T-cell (primary cell): Measurements from ENCODE around the gene ITGA2. TPM values are rescaled to one million over a fixed set of nuclear protein-coding genes. Genes with fewer than 3 reads are reported as not detected.

Experiments
- ATAC-seq, 4 experiments: fragments of 200-7000 bp in 3 of 4; fragments of 150-1000 bp in 1 of 4; cut with Tn5 transposase; replicated peaks in 1 of 4; 1 replicate in 3 of 4; 2 replicates in 1 of 4; pipeline ENCODE4 v1.10.0; 2021; ENCODE audit warnings: moderate library complexity in 3 of 4, mild to moderate bottlenecking in 2 of 4, moderate number of reproducible peaks in 1 of 4
- CTCF ChIA-PET, 2 donors: fragments of 300-600 bp; sonication (Branson Sonifier 250); formaldehyde crosslinking; loops; one replicate each; lab custom pipeline; 2022; ENCODE audit warnings: antibody characterized with exemption in 2 of 2; lab: Charles Lee
- POLR2A ChIA-PET, 2 donors: fragments of 300-600 bp; sonication (Branson Sonifier 250); formaldehyde crosslinking; loops; one replicate each; lab custom pipeline; 2022; ENCODE audit warnings: antibody characterized with exemption in 2 of 2; lab: Charles Lee
- DNase-seq, 35 experiments: peaks; one replicate each; pipeline versions ENCODE4 v3.0.0 to v3.0.0-alpha.2; 2013 to 2023
- H3K27ac ChIP-seq: one replicate; pipeline ENCODE4 v1.5.1; 2013; ENCODE audit warnings: low read length
- H3K27me3 ChIP-seq, 2 experiments: replicated peaks in 1 of 2; 1 replicate in 1 of 2; 2 replicates in 1 of 2; pipeline versions ENCODE4 v1.6.1 to v1.7.0; 2013; ENCODE audit warnings: low read length in 1 of 2, mixed read lengths in 1 of 2; ENCODE audit not compliant: control insufficient read depth in 2 of 2, insufficient read depth in 2 of 2; ENCODE audit errors: extremely low read depth in 1 of 2
- H3K36me3 ChIP-seq, 2 donors: 1 replicate in 1 of 2; 2 replicates in 1 of 2; pipeline versions ENCODE4 v1.6.1 to v1.7.0; 2013; ENCODE audit warnings: low read length in 1 of 2; ENCODE audit not compliant: control insufficient read depth in 2 of 2, insufficient read depth in 1 of 2; ENCODE audit errors: extremely low read depth in 1 of 2
- H3K4me1 ChIP-seq, 2 experiments: 1 replicate in 1 of 2; 2 replicates in 1 of 2; pipeline versions ENCODE4 v1.6.1 to v1.7.0; 2013; ENCODE audit warnings: low read length in 2 of 2, mixed read lengths in 1 of 2; ENCODE audit not compliant: insufficient read depth in 2 of 2, control insufficient read depth in 1 of 2; ENCODE audit errors: extremely low read depth in 1 of 2
- H3K4me3 ChIP-seq, 2 donors: 1 replicate in 1 of 2; 2 replicates in 1 of 2; pipeline versions ENCODE4 v1.5.1 to v1.7.0; 2013; ENCODE audit warnings: mild to moderate bottlenecking in 2 of 2, low read length in 1 of 2, moderate library complexity in 1 of 2; ENCODE audit not compliant: control insufficient read depth in 1 of 2; ENCODE audit errors: extremely low read depth in 1 of 2
- H3K9me3 ChIP-seq: 2 replicates; pipeline ENCODE4 v1.7.0; 2013
- H3K27ac Mint-ChIP-seq, 2 donors: one replicate each; pipeline ENCODE4 v1.8.0; 2020 to 2021; ENCODE audit warnings: mild to moderate bottlenecking in 2 of 2, mixed read lengths in 2 of 2
- H3K27me3 Mint-ChIP-seq, 2 donors: one replicate each; pipeline ENCODE4 v1.8.0; 2021 to 2022; ENCODE audit warnings: mixed read lengths in 2 of 2
- H3K36me3 Mint-ChIP-seq: one replicate; pipeline ENCODE4 v1.8.0; 2021; ENCODE audit warnings: mixed read lengths
- H3K4me1 Mint-ChIP-seq, 3 donors: one replicate each; pipeline ENCODE4 v1.8.0; 2020 to 2022; ENCODE audit warnings: mixed read lengths in 3 of 3, mild to moderate bottlenecking in 1 of 3
- H3K4me3 Mint-ChIP-seq, 3 donors: one replicate each; pipeline ENCODE4 v1.8.0; 2020 to 2022; ENCODE audit warnings: mild to moderate bottlenecking in 3 of 3, mixed read lengths in 3 of 3, moderate library complexity in 3 of 3
- H3K9me3 Mint-ChIP-seq, 3 donors: one replicate each; pipeline ENCODE4 v1.8.0; 2020 to 2022; ENCODE audit warnings: mixed read lengths in 3 of 3
- WGBS: methylation state at CpG from one replicate; pipeline ENCODE4 v1.1.5; 2013; ENCODE audit warnings: missing lambda C conversion rate; ENCODE audit not compliant: insufficient coverage; 5-methylcytosine and 5-hydroxymethylcytosine counted together
- total RNA-seq, 35 experiments: library from RNA in 6 of 35; stranded (reverse) in 6 of 35; fragments of 120-200 nt in 1 of 35; gene quantifications; one replicate each; pipeline versions ENCODE4 v1.2.1 to v1.2.4 and lab custom pipeline; 2013 to 2026

The ITGA2 gene
- total RNA-seq, 5 donors from 2014 or later (not counting 1 experiment from before 2014, with no cell fraction given), result 0.16 to 1.5 (median 0.51) TPM

DNA sequence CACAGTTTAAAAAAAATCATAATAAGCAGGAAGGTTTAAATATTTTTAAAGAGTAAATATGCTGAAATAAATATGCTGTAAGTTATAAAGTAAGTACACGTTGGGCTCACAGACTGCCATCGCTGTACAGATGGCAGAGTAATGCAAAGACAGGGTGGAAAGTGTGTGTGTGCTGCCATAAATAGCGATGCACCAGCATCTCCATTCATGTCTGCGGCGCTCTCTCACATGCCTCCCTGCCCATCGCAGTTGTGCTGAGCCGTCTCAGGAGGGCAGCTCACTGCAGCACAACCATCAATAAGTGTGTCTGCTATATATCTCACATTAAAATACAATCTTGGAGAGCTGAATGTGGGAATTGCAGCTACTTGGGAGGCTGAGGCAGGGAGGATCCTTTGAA lies 106.1 kb downstream of the ITGA2 start:
- no peak overlapping the region for H3K4me3 ChIP-seq
- POLR2A ChIA-PET, result interaction anchor here (0.5 to 1.0 kb wide), 2 partner anchors 20 to 146 kb away, joined by 3 read pairs; no protein-coding TSS in a partner anchor
- ATAC-seq, result no peak

DNA sequence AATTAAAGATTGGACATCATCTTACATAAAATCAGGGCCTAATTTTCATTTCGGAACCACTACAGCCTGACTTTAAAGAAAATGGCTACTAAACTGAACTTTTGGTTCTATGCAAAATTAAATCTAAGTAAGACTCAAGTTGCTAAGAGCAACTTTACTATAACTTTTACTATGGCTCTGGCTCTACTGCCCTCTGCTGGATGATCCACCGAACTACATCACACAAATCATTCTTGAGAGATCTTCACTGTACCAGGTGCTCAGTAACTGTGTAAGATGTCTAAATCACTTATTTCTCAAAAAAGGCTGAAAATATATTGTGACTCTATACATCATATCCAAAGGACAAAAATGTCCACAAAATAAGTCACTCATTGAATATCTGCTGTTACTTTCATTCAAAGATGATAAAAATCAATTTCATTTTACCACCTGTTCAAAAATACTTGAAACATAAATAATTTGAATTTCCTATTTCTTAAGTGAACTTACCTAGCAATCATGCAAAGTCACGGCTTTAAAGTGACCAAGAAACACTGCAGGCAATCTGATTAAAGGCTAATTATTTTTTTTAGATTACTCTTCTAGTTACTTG lies 106.9 kb downstream of the ITGA2 start:
- WGBS, result no CpG with 5 or more reads among the region's 3 CpGs
- Histone ChIP-seq H3K36me3 (peaks cover 2 to 28% of the 10 kb centered on the region in 2 donors), H3K4me3 (no peak overlapping the region), H3K9me3 (no peaks in the 10 kb centered on the region), H3K27ac (no peak overlapping the region), H3K4me1 (no peaks in the 10 kb centered on the region), H3K27me3 (no peaks in the 10 kb centered on the region)
- DNase-seq, result peak; percentile 12 to 80 (median 52)
- ATAC-seq, result peak; percentile 71 to 82 (median 76)
- H3K36me3 Mint-ChIP-seq, result peaks cover 26% of the 10 kb centered on the region
- POLR2A ChIA-PET, result interaction anchor here in 1 of 2 donors (1.1 kb wide), 1 partner anchor 14 kb away, joined by 4 read pairs; no protein-coding TSS in a partner anchor
- no peaks in the 10 kb centered on the region for H3K9me3 Mint-ChIP-seq
- H3K4me3 Mint-ChIP-seq, result no peak overlapping the region
- no peak overlapping the region for H3K27ac Mint-ChIP-seq
- CTCF ChIA-PET, result interaction anchor here (1.0 to 7.3 kb wide), 8 partner anchors 9 to 1134 kb away, joined by 3 to 125 read pairs (median 5); partner anchors contain the start of gene MOCS2 (in 1 of the 2)
- H3K4me1 Mint-ChIP-seq, result peaks cover 0 to 2% (median 0%) of the 10 kb centered on the region in 3 donors
- no peaks in the 10 kb centered on the region for H3K27me3 Mint-ChIP-seq

More for the DNA sequence above, 106.1 kb downstream of the ITGA2 start:
- H3K27ac ChIP-seq, result no peak overlapping the region
- no peaks in the 10 kb centered on the region for H3K27me3 ChIP-seq
- CTCF ChIA-PET, result interaction anchor here (1.0 to 7.3 kb wide), 5 partner anchors 10 to 1135 kb away, joined by 3 to 125 read pairs (median 4); no protein-coding TSS in a partner anchor
- no peaks in the 10 kb centered on the region for H3K9me3 ChIP-seq
- H3K27me3 Mint-ChIP-seq, result no peaks in the 10 kb centered on the region
- peaks cover 0 to 21% of the 10 kb centered on the region in 2 donors for H3K36me3 ChIP-seq
- no peak for DNase-seq
- H3K4me1 Mint-ChIP-seq, result peaks cover 2% of the 10 kb centered on the region in 3 donors
- WGBS, result 100% methylated on average over 2 of the region's 7 CpGs
- no peaks in the 10 kb centered on the region for H3K9me3 Mint-ChIP-seq
- H3K36me3 Mint-ChIP-seq, result peaks cover 24% of the 10 kb centered on the region
- no peak overlapping the region for H3K4me3 Mint-ChIP-seq
- H3K27ac Mint-ChIP-seq, result no peak overlapping the region
- H3K4me1 ChIP-seq, result no peaks in the 10 kb centered on the region

DNA sequence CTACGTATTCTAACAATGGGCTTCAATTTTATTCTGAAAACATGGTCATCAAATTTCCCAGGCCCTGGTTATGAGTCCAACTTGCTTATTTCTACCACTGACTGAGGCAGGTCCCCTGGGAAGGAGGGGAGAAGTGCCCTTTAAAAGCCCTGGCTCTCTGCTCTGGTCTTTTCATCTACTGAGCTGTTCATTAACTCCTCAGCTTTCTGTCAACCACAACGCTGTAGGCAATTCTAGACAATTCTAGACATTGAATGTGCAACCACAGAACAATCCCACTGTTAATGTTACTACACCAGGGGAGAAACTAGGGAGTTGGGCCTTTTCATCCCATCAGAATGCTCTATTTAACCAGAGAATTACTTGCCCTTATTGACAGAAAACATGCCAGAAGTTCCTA lies 110.4 kb downstream of the ITGA2 start:
- peaks cover 35% of the 10 kb centered on the region for H3K36me3 Mint-ChIP-seq
- no peak overlapping the region for H3K27ac Mint-ChIP-seq
- POLR2A ChIA-PET, result no interaction called here

GRCh38 chr5:53100606-53101005 lies 111.5 kb downstream of the ITGA2 start:
- Histone ChIP-seq H3K27ac (no peak overlapping the region), H3K4me1 (no peaks in the 10 kb centered on the region), H3K9me3 (no peaks in the 10 kb centered on the region), H3K36me3 (peaks cover 2 to 48% of the 10 kb centered on the region in 2 donors), H3K4me3 (no peak overlapping the region), H3K27me3 (no peaks in the 10 kb centered on the region)
- ChIA-PET POLR2A (interaction anchor here in 1 of 2 donors (0.5 kb wide), 1 partner anchor 8 kb away, joined by 7 read pairs; no protein-coding TSS in a partner anchor), CTCF (interaction anchor here (0.6 to 7.3 kb wide), 4 partner anchors 11 to 193 kb away, joined by 3 to 125 read pairs (median 52); no protein-coding TSS in a partner anchor)
- Mint-ChIP-seq H3K4me1 (peaks cover 18 to 29% (median 25%) of the 10 kb centered on the region in 3 donors), H3K4me3 (no peak overlapping the region), H3K27me3 (no peaks in the 10 kb centered on the region), H3K36me3 (peaks cover 44% of the 10 kb centered on the region), H3K9me3 (no peaks in the 10 kb centered on the region), H3K27ac (no peak overlapping the region)
- ATAC-seq, result no peak
- no CpG with 5 or more reads among the region's 2 CpGs for WGBS
- no peak for DNase-seq

More for the DNA sequence above, 110.4 kb downstream of the ITGA2 start:
- Histone ChIP-seq H3K4me3 (no peak overlapping the region), H3K27ac (no peak overlapping the region), H3K9me3 (no peaks in the 10 kb centered on the region), H3K4me1 (no peaks in the 10 kb centered on the region), H3K36me3 (peaks cover 2 to 48% of the 10 kb centered on the region in 2 donors), H3K27me3 (no peaks in the 10 kb centered on the region)
- 80% methylated on average over 1 of the region's 2 CpGs for WGBS
- CTCF ChIA-PET, result interaction anchor here (1.3 to 7.3 kb wide), 3 partner anchors 10 to 151 kb away, joined by 4 to 125 read pairs (median 100); partner anchors contain the start of gene MOCS2 (in 1 of the 2)
- DNase-seq (no peak), ATAC-seq (no peak)
- Mint-ChIP-seq H3K9me3 (no peaks in the 10 kb centered on the region), H3K4me1 (peaks cover 9 to 19% (median 14%) of the 10 kb centered on the region in 3 donors), H3K4me3 (no peak overlapping the region), H3K27me3 (no peaks in the 10 kb centered on the region)

GRCh38 chr5:53105611-53106300 lies 116.6 kb downstream of the ITGA2 start:
- H3K36me3 Mint-ChIP-seq, result peaks cover 28% of the 10 kb centered on the region
- no CpG with 5 or more reads among the region's 5 CpGs for WGBS
- Histone ChIP-seq H3K4me3 (no peak overlapping the region), H3K4me1 (peaks cover 9 to 12% of the 10 kb centered on the region in 2 experiments), H3K36me3 (peaks cover 0 to 28% of the 10 kb centered on the region in 2 donors), H3K27ac (no peak overlapping the region), H3K27me3 (no peaks in the 10 kb centered on the region), H3K9me3 (no peaks in the 10 kb centered on the region)
- peaks cover 54 to 74% (median 64%) of the 10 kb centered on the region in 3 donors for H3K4me1 Mint-ChIP-seq
- H3K27ac Mint-ChIP-seq, result no peak overlapping the region
- H3K4me3 Mint-ChIP-seq, result no peak overlapping the region
- H3K27me3 Mint-ChIP-seq, result no peaks in the 10 kb centered on the region
- ChIA-PET POLR2A (no interaction called here), CTCF (interaction anchor here in 1 of 2 donors (0.8 to 2.3 kb wide), 3 partner anchors 9 to 12 kb away, joined by 3 to 6 read pairs (median 3); no protein-coding TSS in a partner anchor)
- ATAC-seq, result no peak
- H3K9me3 Mint-ChIP-seq, result no peaks in the 10 kb centered on the region
- DNase-seq, result no peak

DNA sequence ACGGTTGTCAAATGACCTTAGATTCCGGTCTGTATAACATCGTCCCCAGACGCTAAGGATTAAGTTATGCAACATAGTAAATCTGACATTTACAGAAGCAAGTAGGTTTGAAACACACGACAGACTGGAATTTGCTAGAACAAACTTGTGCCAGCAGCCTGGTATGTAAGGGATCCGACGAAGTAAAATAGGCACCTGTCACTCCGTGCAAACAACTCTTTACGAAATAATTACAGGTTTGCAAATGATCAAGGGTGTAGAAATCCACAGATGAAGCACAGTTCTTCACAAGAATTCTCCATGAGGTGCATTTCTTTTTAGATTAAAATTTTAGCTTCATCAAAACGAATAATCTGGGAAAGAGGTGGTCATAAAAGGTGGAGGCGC lies 119.9 kb downstream of the ITGA2 start:
- Mint-ChIP-seq H3K9me3 (no peaks in the 10 kb centered on the region), H3K27me3 (no peaks in the 10 kb centered on the region), H3K4me3 (peak overlapping the region; percentile 92 to 97 (median 96)), H3K4me1 (peaks cover 47 to 66% (median 60%) of the 10 kb centered on the region in 3 donors), H3K36me3 (peaks cover 16% of the 10 kb centered on the region), H3K27ac (peak overlapping the region; percentile 83 to 95)
- ATAC-seq (peak; percentile 2 to 17 (median 10)), DNase-seq (peak in 1 of 35 experiments; percentile 34)
- POLR2A ChIA-PET, result interaction anchor here (0.6 to 0.9 kb wide), 3 partner anchors 9 to 347 kb away, joined by 3 to 16 read pairs (median 7); no protein-coding TSS in a partner anchor
- H3K27ac ChIP-seq, result peak overlapping the region; percentile 66
- no peaks in the 10 kb centered on the region for H3K27me3 ChIP-seq
- peak overlapping the region; percentile 83 to 89 for H3K4me3 ChIP-seq
- peaks cover under 1 to 8% of the 10 kb centered on the region in 2 donors for H3K36me3 ChIP-seq
- CTCF ChIA-PET, result interaction anchor here in 1 of 2 donors (0.7 to 1.7 kb wide), 8 partner anchors 9 to 310 kb away, joined by 3 to 11 read pairs (median 4); no protein-coding TSS in a partner anchor
- H3K4me1 ChIP-seq, result peaks cover 9 to 12% of the 10 kb centered on the region in 2 experiments
- 0% methylated on average over 3 of the region's 11 CpGs for WGBS
- no peaks in the 10 kb centered on the region for H3K9me3 ChIP-seq
